RWPE2 (cell line): ENCODE results near the gene TRMT1L.

Experiments used
- ATAC-seq: fragments of 200-7000 bp; cut with Tn5 transposase; 3 replicates; pipeline ENCODE4 v1.9.1; 2021; ENCODE audit warnings: low read depth
- DNase-seq: peaks from one replicate; pipeline ENCODE4 v3.0.0-alpha.2; 2020; ENCODE audit warnings: low spot score
- H3K27ac ChIP-seq: fragments of 450-650 bp; 2 replicates; pipeline ENCODE4 v1.5.1; 2017; ENCODE audit warnings: mild to moderate bottlenecking; ENCODE audit not compliant: poor library complexity, severe bottlenecking
- H3K27me3 ChIP-seq: fragments of 250-450 bp; sonication (Bioruptor Pico); 2 replicates; pipeline ENCODE4 v1.5.1; 2021; ENCODE audit warnings: mild to moderate bottlenecking, moderate library complexity; ENCODE audit not compliant: insufficient read depth, poor library complexity, severe bottlenecking
- H3K36me3 ChIP-seq: fragments of 250-450 bp; sonication (Bioruptor Pico); 2 replicates; pipeline ENCODE4 v1.5.1; 2020; ENCODE audit warnings: low read depth, mild to moderate bottlenecking, moderate library complexity
- H3K4me1 ChIP-seq: fragments of 250-450 bp; sonication (Bioruptor Pico); 2 replicates; pipeline ENCODE4 v1.5.1; 2021; ENCODE audit warnings: mild to moderate bottlenecking, moderate library complexity; ENCODE audit not compliant: insufficient read depth, poor library complexity, severe bottlenecking
- H3K4me3 ChIP-seq: fragments of 250-450 bp; sonication (Bioruptor Pico); 2 replicates; pipeline ENCODE4 v1.5.1; 2021; ENCODE audit warnings: mild to moderate bottlenecking, moderate library complexity; ENCODE audit not compliant: severe bottlenecking
- H3K9me3 ChIP-seq: fragments of 250-450 bp; sonication (Bioruptor Pico); 2 replicates; pipeline ENCODE4 v1.5.1; 2021; ENCODE audit warnings: mild to moderate bottlenecking, moderate library complexity; ENCODE audit not compliant: severe bottlenecking
- CTCF ChIP-seq: fragments of 450-650 bp; IDR thresholded peaks from one replicate; pipeline ENCODE4 v1.5.1; 2017; ENCODE audit warnings: mild to moderate bottlenecking, moderate library complexity; ENCODE audit not compliant: poor library complexity, severe bottlenecking

TRMT1L gene

GRCh38 chr1:185087101-185087500 lies 69.7 kb downstream of the TRMT1L start:
- no peak overlapping the region for H3K27ac ChIP-seq
- no peak overlapping the region for H3K4me3 ChIP-seq
- no peaks in the 10 kb centered on the region for H3K9me3 ChIP-seq
- H3K36me3 ChIP-seq: peaks cover 15% of the 10 kb centered on the region
- no peak for ATAC-seq
- H3K4me1 ChIP-seq: no peaks in the 10 kb centered on the region
- DNase-seq: no peak
- TF ChIP-seq CTCF: no peak
- no peaks in the 10 kb centered on the region for H3K27me3 ChIP-seq

GRCh38 chr1:185083818-185084217 lies 72.9 kb downstream of the TRMT1L start:
- Histone ChIP-seq H3K27me3 (no peaks in the 10 kb centered on the region), H3K27ac (no peak overlapping the region), H3K36me3 (peaks cover 13% of the 10 kb centered on the region), H3K4me3 (no peak overlapping the region), H3K9me3 (no peaks in the 10 kb centered on the region), H3K4me1 (no peaks in the 10 kb centered on the region)
- no peak for TF ChIP-seq CTCF
- DNase-seq (no peak), ATAC-seq (no peak)

- TF ChIP-seq CTCF: no peak
- H3K4me3 ChIP-seq: no peak overlapping the region
- no peaks in the 10 kb centered on the region for H3K27me3 ChIP-seq
- H3K4me1 ChIP-seq: no peaks in the 10 kb centered on the region
- H3K27ac ChIP-seq: no peak overlapping the region
- H3K9me3 ChIP-seq: no peaks in the 10 kb centered on the region
- ATAC-seq (no peak), DNase-seq (no peak)
- no peaks in the 10 kb centered on the region for H3K36me3 ChIP-seq
These were observed 76.3 kb downstream of the TRMT1L start for GRCh38 chr1:185080422-185080821.

GRCh38 chr1:185077374-185077773 lies 79.4 kb downstream of the TRMT1L start:
- H3K36me3 ChIP-seq: no peaks in the 10 kb centered on the region
- H3K9me3 ChIP-seq: no peaks in the 10 kb centered on the region
- TF ChIP-seq CTCF: no peak
- H3K4me3 ChIP-seq: no peak overlapping the region
- DNase-seq (no peak), ATAC-seq (no peak)
- no peaks in the 10 kb centered on the region for H3K27me3 ChIP-seq
- H3K27ac ChIP-seq: no peak overlapping the region
- peaks cover 5% of the 10 kb centered on the region for H3K4me1 ChIP-seq

GRCh38 chr1:185075476-185075875 lies 81.3 kb downstream of the TRMT1L start:
- no peak overlapping the region for H3K27ac ChIP-seq
- TF ChIP-seq CTCF: no peak
- DNase-seq: no peak
- H3K36me3 ChIP-seq: no peaks in the 10 kb centered on the region
- no peak for ATAC-seq
- no peak overlapping the region for H3K4me3 ChIP-seq
- no peaks in the 10 kb centered on the region for H3K9me3 ChIP-seq
- no peaks in the 10 kb centered on the region for H3K27me3 ChIP-seq
- peaks cover 5% of the 10 kb centered on the region for H3K4me1 ChIP-seq
